IPS-20b (cell line): ENCODE measurements around the gene CLPTM1.

Experiments used
- H3K27ac ChIP-seq: one replicate; pipeline ENCODE4 v1.5.1; 2013; ENCODE audit warnings: low read length
- H3K27me3 ChIP-seq: 2 replicates; pipeline ENCODE4 v1.6.1; 2013; ENCODE audit warnings: mild to moderate bottlenecking, low read length, inconsistent platforms; ENCODE audit not compliant: insufficient read depth
- H3K36me3 ChIP-seq: 2 replicates; pipeline ENCODE4 v1.6.1; 2013; ENCODE audit warnings: low read depth, mild to moderate bottlenecking, inconsistent platforms, low read length, moderate library complexity; ENCODE audit not compliant: insufficient read depth
- H3K4me1 ChIP-seq: 2 replicates; pipeline ENCODE4 v1.6.1; 2013; ENCODE audit warnings: mild to moderate bottlenecking, control low read depth, inconsistent platforms, low read length, moderate library complexity; ENCODE audit not compliant: insufficient read depth
- H3K4me3 ChIP-seq: 2 replicates; pipeline ENCODE4 v1.5.1; 2013; ENCODE audit warnings: mild to moderate bottlenecking, low read length, inconsistent platforms
- H3K9ac ChIP-seq: 2 replicates; pipeline ENCODE4 v1.6.1; 2013; ENCODE audit warnings: low read depth, mild to moderate bottlenecking, inconsistent platforms, low read length, moderate library complexity
- H3K9me3 ChIP-seq: 2 replicates; pipeline ENCODE4 v1.6.1; 2013; ENCODE audit warnings: mild to moderate bottlenecking, low read depth, low read length, inconsistent platforms; ENCODE audit not compliant: insufficient read depth

The CLPTM1 gene

DNA sequence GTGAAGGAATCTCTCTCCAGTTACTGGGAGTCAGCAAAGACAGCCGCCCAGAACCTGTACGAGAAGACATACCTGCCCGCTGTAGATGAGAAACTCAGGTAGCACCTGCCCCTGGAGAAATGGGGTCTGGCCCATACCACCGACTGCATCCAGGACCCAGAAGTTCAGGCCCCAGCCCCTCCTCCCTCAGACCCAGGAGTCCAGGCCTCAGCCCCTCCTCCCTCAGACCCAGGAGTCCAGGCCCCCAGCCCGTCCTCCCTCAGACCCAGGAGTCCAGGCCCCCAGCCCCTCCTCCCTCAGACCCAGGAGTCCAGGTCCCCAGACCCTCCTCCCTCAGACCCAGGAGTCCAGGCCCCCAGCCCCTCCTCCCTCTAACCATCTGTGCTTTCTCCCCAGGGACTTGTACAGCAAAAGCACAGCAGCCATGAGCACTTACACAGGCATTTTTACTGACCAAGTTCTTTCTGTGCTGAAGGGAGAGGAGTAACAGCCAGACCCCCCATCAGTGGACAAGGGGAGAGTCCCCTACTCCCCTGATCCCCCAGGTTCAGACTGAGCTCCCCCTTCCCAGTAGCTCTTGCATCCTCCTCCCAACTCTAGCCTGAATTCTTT is 6.3 kb upstream of the CLPTM1 start:
- no peak overlapping the region for H3K27ac ChIP-seq

DNA sequence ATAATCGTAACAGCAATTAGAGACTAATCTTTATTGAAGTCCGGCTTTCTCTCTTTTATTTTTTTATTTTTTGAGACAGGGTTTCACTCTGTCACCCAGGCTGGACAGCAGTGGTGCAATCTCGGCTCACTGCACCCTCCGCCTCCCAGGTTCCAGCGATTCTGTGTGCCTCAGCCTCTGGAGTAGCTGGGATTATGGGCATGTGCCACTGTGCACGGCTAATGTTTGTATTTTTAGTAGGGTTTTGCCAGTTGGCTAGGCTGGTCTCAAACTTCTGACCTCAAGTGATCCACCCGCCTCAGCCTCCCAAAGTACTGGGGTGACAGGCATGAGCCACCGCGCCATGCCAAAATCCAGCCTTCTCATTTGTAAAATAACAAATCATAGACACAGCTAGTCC is 5.6 kb upstream of the CLPTM1 start:
- Histone ChIP-seq H3K4me3 (no peak overlapping the region), H3K4me1 (0 out of 2 replicates have a peak, but pooled peaks cover 3% of the 10 kb centered on the region), H3K36me3 (no peaks in the 10 kb centered on the region), H3K9ac (no peak overlapping the region), H3K27me3 (no peaks in the 10 kb centered on the region), H3K27ac (no peak overlapping the region), H3K9me3 (no peaks in the 10 kb centered on the region)

More for the DNA sequence above, 6.3 kb upstream of the CLPTM1 start:
- H3K4me1 ChIP-seq: 0 out of 2 replicates have a peak, but pooled peaks cover 3% of the 10 kb centered on the region
- H3K36me3 ChIP-seq: no peaks in the 10 kb centered on the region
- no peaks in the 10 kb centered on the region for H3K27me3 ChIP-seq
- H3K4me3 ChIP-seq: no peak overlapping the region
- no peaks in the 10 kb centered on the region for H3K9me3 ChIP-seq
- no peak overlapping the region for H3K9ac ChIP-seq

DNA sequence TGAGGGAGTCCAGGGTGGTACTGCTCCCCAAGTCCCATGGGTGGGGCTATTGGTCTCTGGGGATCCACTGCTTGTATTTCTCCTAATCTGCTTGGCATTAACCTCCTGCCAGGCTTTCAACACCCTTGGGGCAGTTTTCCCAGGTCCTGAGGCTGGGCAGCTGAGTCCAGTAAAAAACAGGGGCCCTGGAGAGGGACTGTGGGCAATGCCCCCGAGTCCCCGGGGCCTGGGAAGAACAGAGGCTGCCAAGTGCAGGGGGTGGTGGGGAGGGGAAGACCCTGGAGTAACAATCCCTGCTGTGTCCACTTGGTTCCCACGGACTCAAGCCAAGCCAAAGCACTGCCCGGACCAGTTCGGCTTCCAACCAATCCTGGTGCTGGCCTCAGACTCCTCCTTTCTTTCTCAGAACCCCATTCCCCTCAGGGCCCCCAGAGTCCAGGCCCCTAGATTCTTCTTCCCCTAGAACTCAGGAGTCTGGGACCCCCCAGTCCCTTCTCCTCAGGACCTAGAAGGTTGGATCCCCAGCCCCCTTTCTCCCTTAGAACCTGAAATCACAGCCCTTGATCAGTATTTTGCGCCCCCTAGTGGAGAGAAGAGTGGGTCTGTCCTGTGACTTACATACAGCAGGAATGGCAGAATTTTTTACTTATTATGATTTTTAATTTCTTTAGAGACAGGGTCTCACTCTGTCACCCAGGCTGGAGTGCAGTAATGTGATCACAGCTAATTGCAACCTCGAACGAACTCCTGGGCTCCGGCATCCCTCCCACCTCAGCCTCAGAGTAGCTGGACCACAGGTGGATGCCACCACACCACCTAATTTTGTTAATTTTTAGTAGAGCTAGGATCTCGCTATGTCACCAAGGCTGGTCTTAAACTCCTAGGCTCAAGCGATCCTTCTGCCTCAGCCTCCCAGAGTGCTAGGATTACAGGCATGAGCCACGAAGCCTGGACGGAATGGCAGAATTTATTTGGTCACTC is 3.7 kb upstream of the CLPTM1 start:
- no peaks in the 10 kb centered on the region for H3K36me3 ChIP-seq
- H3K9me3 ChIP-seq: no peaks in the 10 kb centered on the region
- H3K4me1 ChIP-seq: peaks cover 9% of the 10 kb centered on the region
- no peak overlapping the region for H3K4me3 ChIP-seq
- H3K27me3 ChIP-seq: no peaks in the 10 kb centered on the region
- H3K27ac ChIP-seq: no peak overlapping the region
- H3K9ac ChIP-seq: no peak overlapping the region

DNA sequence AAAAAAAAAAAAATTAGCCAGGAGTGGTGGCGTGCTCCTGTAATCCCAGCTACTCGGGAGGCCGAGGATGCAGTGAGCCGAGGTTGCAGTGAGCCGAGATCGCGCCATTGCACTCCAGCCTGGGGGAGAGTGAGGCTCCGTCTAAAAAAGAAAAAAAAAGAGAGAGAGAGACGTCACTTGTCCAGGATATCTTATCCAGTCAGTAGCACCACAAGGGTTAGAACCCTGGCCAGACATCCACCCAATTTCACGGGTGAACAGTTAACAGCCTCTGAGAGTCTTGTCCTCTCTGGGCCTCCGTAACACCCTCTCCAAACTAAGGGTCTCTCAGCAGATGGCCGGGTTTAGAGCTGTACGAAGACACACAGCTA is 917 bp upstream of the CLPTM1 start:
- Histone ChIP-seq H3K36me3 (no peaks in the 10 kb centered on the region), H3K27ac (peak overlapping the region; percentile 91)

DNA sequence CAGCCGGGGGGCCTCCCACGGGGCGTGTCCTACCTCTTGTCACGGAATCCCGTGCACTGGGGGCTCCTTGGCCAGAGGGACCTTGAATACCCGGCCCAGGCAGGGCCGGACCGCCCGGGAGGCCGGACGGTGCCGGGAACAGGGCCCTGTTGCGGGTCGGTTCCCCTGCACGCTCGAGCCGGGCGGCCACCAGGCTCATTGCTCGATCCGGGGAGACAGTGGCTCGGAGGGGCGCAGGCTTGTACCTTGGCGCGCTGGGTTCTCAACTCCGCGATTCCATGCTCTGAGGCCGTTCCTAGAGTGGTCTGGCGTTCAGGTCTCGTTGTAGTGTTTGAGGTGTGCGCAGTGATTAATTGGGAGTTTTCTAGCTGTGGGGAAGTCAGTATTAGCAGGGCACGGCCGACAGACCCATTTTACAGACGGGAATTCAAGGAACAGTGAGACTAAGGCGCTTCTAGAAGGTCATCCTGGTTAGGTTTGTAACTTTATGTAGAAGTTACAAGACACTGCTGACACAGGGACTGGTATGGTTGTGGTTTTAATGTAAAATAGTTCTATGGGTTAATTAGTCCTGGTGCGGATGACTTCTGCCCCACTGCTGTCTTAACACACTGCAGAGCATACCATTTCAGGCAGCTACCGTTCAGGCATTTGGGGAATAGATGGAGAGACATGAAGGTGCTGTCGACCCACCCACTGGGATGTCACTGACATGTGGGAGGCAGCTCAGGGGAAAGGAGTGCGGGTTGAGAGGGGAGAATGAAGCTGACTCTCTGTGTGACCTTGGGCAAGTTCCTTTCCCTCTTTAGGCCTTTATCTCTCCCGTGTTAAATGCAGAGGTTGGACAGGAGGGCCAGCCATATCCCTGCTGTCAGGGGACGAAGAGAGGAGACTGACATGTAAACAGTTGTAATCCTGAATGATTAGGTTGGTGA is 592 bp downstream of the CLPTM1 start:
- Histone ChIP-seq H3K36me3 (peaks cover 8% of the 10 kb centered on the region; the same call in 1 of the 2 replicates), H3K9ac (peak overlapping the region; percentile 95), H3K27me3 (no peaks in the 10 kb centered on the region), H3K4me3 (peak overlapping the region; percentile 97), H3K27ac (no peak overlapping the region), H3K4me1 (peaks cover 9% of the 10 kb centered on the region), H3K9me3 (no peaks in the 10 kb centered on the region)

More for the DNA sequence above, 917 bp upstream of the CLPTM1 start:
- Histone ChIP-seq H3K27me3 (no peaks in the 10 kb centered on the region), H3K9ac (peak overlapping the region; percentile 97), H3K4me3 (peak overlapping the region; percentile 97), H3K9me3 (no peaks in the 10 kb centered on the region), H3K4me1 (peaks cover 9% of the 10 kb centered on the region)

DNA sequence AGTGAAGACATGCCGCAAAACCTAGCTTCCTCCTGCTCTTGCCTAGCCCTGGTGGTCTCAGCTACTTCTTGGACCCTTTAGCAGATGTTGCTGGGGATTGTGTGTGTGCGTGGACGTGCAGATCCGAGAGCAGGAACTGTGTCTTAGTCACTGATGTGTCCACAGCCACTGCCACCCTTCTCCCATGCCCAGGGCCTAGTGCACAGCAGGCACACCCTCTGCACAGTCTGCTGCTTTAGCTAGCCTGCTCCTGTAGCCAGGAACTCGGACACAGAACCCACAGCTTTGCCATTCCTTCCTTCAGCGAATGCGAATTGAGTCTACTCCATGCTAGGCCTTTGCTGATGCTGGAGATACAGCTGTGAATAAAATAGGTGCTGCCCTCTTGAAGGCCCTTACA is 2.3 kb downstream of the CLPTM1 start:
- Histone ChIP-seq H3K4me1 (peaks cover 9% of the 10 kb centered on the region), H3K9ac (peak overlapping the region; percentile 95; the same call in 1 of the 2 replicates), H3K27me3 (no peaks in the 10 kb centered on the region), H3K36me3 (peaks cover 22% of the 10 kb centered on the region), H3K4me3 (no peak overlapping the region), H3K27ac (no peak overlapping the region), H3K9me3 (no peaks in the 10 kb centered on the region)

DNA sequence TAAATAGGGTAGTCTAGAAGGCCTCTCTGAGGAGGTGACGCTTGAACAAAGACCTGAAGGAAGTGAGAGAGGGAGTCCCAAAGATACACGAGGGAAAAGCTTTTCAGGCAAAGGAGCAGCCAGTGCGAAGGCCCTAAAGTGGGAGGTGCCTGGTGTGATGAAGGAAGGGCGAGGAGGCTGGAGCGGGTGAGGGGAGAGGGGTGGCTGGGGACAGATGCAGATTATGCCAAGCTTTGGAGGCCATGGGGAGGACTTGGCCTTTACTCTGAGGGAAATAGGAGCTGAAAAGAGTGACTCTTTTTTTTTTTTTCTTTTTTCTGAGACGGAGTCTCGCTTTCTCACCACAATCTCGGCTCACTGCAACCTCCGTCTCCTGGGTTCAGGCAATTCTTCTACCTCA is 2.9 kb downstream of the CLPTM1 start:
- Histone ChIP-seq H3K27me3 (no peaks in the 10 kb centered on the region), H3K9ac (no peak overlapping the region), H3K27ac (no peak overlapping the region)

DNA sequence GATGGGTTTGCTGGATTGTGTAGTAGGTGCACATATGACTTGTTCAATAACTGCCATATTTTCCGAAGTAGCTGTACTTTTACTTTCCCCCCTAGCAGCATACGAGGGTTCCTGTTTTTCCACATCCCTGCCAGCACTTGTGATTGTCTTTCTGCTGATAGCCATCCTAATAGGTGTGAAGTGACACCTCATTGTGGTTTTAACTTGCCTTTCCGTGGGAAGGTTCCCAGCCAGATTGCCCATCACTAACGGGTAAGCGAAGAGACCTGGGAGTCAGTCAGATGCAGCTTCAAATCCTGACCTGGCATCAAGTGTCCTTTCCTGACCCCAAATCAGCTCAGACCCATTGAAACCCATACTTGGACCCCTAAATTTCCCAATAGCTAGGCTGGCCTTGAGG is 4.5 kb downstream of the CLPTM1 start:
- no peaks in the 10 kb centered on the region for H3K27me3 ChIP-seq
- H3K27ac ChIP-seq: no peak overlapping the region
- no peaks in the 10 kb centered on the region for H3K9me3 ChIP-seq
- H3K36me3 ChIP-seq: peaks cover 31% of the 10 kb centered on the region
- peaks cover 6% of the 10 kb centered on the region for H3K4me1 ChIP-seq
- no peak overlapping the region for H3K4me3 ChIP-seq
- no peak overlapping the region for H3K9ac ChIP-seq

More for the DNA sequence above, 2.9 kb downstream of the CLPTM1 start:
- Histone ChIP-seq H3K9me3 (no peaks in the 10 kb centered on the region), H3K4me3 (no peak overlapping the region), H3K36me3 (peaks cover 23% of the 10 kb centered on the region), H3K4me1 (peaks cover 9% of the 10 kb centered on the region)

DNA sequence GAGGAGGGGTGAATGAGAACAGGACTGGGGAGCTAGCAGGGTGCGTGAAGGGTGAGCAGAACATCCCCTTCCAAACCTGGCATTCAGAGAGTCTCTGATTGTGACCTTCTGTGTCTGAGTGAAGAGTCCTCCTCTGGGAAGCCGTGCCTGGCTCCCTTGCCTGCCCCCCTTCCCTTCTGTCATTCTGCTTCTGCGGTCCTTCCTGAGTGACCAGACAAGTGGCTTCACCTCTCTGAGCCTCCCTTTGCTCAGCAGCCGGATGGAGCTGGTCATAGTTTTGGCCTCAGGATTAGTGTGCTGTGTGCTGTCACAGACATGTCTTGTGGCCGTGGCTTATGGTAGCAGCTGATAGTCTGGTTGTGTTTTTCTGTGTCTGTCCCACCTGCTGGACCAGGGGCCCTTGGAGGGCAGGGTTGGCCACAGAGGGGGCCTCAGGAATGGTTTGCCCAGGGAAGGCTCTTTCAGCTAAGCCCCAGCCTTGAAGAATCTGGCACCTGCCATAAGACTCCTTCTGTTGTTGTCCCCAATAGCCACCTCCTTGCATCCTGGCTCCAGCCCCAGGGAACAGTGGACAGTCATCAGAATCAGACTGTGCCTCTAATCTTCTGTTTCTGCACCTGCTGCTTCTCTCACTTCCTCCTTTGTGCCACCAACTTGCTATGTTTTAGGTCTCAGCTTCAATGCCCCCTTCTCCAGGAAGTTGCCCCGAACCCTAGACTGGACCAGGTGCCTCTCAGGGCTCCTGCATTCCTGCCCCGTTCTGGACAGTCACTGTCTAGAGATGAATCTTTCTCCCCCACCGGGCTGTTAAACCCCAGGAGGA is 5.9 kb downstream of the CLPTM1 start:
- Histone ChIP-seq H3K4me3 (no peak overlapping the region), H3K27ac (no peak overlapping the region), H3K4me1 (peaks cover 4% of the 10 kb centered on the region), H3K9ac (no peak overlapping the region), H3K36me3 (peaks cover 34% of the 10 kb centered on the region), H3K27me3 (no peaks in the 10 kb centered on the region), H3K9me3 (no peaks in the 10 kb centered on the region)

DNA sequence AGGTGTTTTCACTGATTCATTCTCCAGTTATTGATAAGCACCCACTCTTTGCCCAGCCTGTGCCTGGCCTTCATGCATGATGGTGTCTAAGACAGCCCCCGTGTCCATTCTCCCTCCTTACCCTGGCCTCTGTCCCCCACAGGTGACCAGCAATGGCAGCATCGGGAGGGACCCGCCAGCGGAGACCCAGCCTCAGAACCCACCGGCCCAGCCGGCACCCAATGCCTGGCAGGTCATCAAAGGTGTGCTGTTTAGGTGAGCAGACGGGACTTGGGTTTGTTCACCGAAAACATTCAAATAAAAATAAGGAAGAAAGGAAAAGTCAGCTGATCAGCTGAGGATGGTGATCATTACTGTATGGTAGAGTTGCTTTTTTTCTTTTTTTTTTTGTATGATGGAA is 6.6 kb downstream of the CLPTM1 start:
- Histone ChIP-seq H3K36me3 (peaks cover 38% of the 10 kb centered on the region), H3K4me1 (no peaks in the 10 kb centered on the region), H3K27ac (no peak overlapping the region), H3K9ac (no peak overlapping the region), H3K4me3 (no peak overlapping the region), H3K27me3 (no peaks in the 10 kb centered on the region), H3K9me3 (no peaks in the 10 kb centered on the region)
